Neuronal stem cell (in vitro differentiated cells): ENCODE data around the gene IDH3G.

Source experiments
- DNase-seq: peaks from one replicate; pipeline ENCODE4 v3.0.0-alpha.2; 2013; ENCODE audit warnings: low spot score
- H2AFZ ChIP-seq: one replicate; pipeline ENCODE4 v1.6.1; 2013; ENCODE audit warnings: mild to moderate bottlenecking, low read length, inconsistent platforms
- H2AK5ac ChIP-seq: 2 replicates; pipeline ENCODE4 v1.6.1; 2013; ENCODE audit warnings: low read depth, mild to moderate bottlenecking, inconsistent platforms, low read length, moderate library complexity, mixed read lengths
- H2BK120ac ChIP-seq: 2 replicates; pipeline ENCODE4 v1.6.1; 2013; ENCODE audit warnings: low read depth, mild to moderate bottlenecking, inconsistent platforms, low read length, moderate library complexity, mixed read lengths
- H2BK12ac ChIP-seq: one replicate; pipeline ENCODE4 v1.6.1; 2013; ENCODE audit warnings: low read length, inconsistent platforms
- H2BK15ac ChIP-seq: 2 replicates; pipeline ENCODE4 v1.6.1; 2013; ENCODE audit warnings: mild to moderate bottlenecking, low read length, inconsistent platforms, mixed read lengths
- H2BK5ac ChIP-seq: one replicate; pipeline ENCODE4 v1.6.1; 2013; ENCODE audit warnings: inconsistent platforms, mild to moderate bottlenecking, low read length, moderate library complexity
- H3K14ac ChIP-seq: one replicate; pipeline ENCODE4 v1.6.1; 2013; ENCODE audit warnings: low read length, inconsistent platforms
- H3K18ac ChIP-seq: 2 replicates; pipeline ENCODE4 v1.6.1; 2013; ENCODE audit warnings: low read length, inconsistent platforms
- H3K23ac ChIP-seq: 2 replicates; pipeline ENCODE4 v1.6.1; 2013; ENCODE audit warnings: low read depth, mild to moderate bottlenecking, mixed read lengths, low read length, inconsistent platforms; ENCODE audit not compliant: poor library complexity
- H3K27ac ChIP-seq: replicated peaks from 3 replicates; pipeline ENCODE4 v1.5.1; 2013; ENCODE audit warnings: low read length, inconsistent platforms
- H3K27me3 ChIP-seq, 3 experiments: 2 replicates each; pipeline ENCODE4 v1.6.1; 2013; ENCODE audit warnings: low read length in 3 of 3, mild to moderate bottlenecking in 2 of 3, inconsistent platforms in 1 of 3, low read depth in 1 of 3, mixed read lengths in 1 of 3, moderate library complexity in 1 of 3; ENCODE audit not compliant: control insufficient read depth in 3 of 3, insufficient read depth in 3 of 3
- H3K36me3 ChIP-seq, 2 donors: replicated peaks in 1 of 2; 2 replicates each; pipeline ENCODE4 v1.6.1; 2013; ENCODE audit warnings: low read length in 2 of 2; ENCODE audit not compliant: control insufficient read depth in 2 of 2, insufficient read depth in 2 of 2
- H3K4ac ChIP-seq: 2 replicates; pipeline ENCODE4 v1.6.1; 2013; ENCODE audit warnings: inconsistent platforms, mild to moderate bottlenecking, low read length, moderate library complexity
- H3K4me1 ChIP-seq, 2 donors: 1 replicate in 1 of 2; 2 replicates in 1 of 2; pipeline ENCODE4 v1.6.1; 2013; ENCODE audit warnings: low read length in 2 of 2, low read depth in 1 of 2; ENCODE audit not compliant: control insufficient read depth in 2 of 2, insufficient read depth in 1 of 2
- H3K4me2 ChIP-seq: one replicate; pipeline ENCODE4 v1.6.1; 2013; ENCODE audit warnings: mild to moderate bottlenecking, low read length, inconsistent platforms; ENCODE audit not compliant: insufficient read depth, poor library complexity, severe bottlenecking
- H3K4me3 ChIP-seq, 2 donors: 2 replicates each; pipeline ENCODE4 v1.5.1; 2013; ENCODE audit warnings: low read length in 2 of 2, mild to moderate bottlenecking in 2 of 2, inconsistent platforms in 1 of 2, moderate library complexity in 1 of 2
- H3K79me1 ChIP-seq: one replicate; pipeline ENCODE4 v1.6.1; 2013; ENCODE audit warnings: low read depth, mild to moderate bottlenecking, inconsistent platforms, low read length, moderate library complexity
- H3K9ac ChIP-seq: one replicate; pipeline ENCODE4 v1.6.1; 2013; ENCODE audit warnings: mild to moderate bottlenecking, low read depth, low read length, inconsistent platforms; ENCODE audit not compliant: poor library complexity
- H3K9me3 ChIP-seq, 2 donors: replicated peaks in 1 of 2; 2 replicates each; pipeline versions ENCODE3 to v1.6.1; 2013; ENCODE audit warnings: low read length in 2 of 2, mild to moderate bottlenecking in 2 of 2, inconsistent platforms in 1 of 2, low read depth in 1 of 2, mixed read lengths in 1 of 2, moderate library complexity in 1 of 2; ENCODE audit not compliant: control insufficient read depth in 2 of 2, insufficient read depth in 1 of 2
- H4K8ac ChIP-seq: one replicate; pipeline ENCODE4 v1.6.1; 2013; ENCODE audit warnings: low read depth, mild to moderate bottlenecking, inconsistent platforms, low read length, moderate library complexity
- H4K91ac ChIP-seq: one replicate; pipeline ENCODE4 v1.6.1; 2013; ENCODE audit warnings: low read length, low read depth, mild to moderate bottlenecking, inconsistent platforms; ENCODE audit not compliant: poor library complexity
- WGBS, 2 donors: extraction: QIAGEN DNeasy Blood & Tissue Kit; methylation state at CpG; one replicate each; pipeline ENCODE4 v1.1.7; 2013; ENCODE audit warnings: missing lambda C conversion rate in 2 of 2, mixed read lengths in 1 of 2; ENCODE audit not compliant: insufficient read length in 2 of 2, insufficient replicate concordance in 1 of 2; ENCODE audit errors: extremely low coverage in 2 of 2; 5-methylcytosine and 5-hydroxymethylcytosine counted together

IDH3G gene

DNA sequence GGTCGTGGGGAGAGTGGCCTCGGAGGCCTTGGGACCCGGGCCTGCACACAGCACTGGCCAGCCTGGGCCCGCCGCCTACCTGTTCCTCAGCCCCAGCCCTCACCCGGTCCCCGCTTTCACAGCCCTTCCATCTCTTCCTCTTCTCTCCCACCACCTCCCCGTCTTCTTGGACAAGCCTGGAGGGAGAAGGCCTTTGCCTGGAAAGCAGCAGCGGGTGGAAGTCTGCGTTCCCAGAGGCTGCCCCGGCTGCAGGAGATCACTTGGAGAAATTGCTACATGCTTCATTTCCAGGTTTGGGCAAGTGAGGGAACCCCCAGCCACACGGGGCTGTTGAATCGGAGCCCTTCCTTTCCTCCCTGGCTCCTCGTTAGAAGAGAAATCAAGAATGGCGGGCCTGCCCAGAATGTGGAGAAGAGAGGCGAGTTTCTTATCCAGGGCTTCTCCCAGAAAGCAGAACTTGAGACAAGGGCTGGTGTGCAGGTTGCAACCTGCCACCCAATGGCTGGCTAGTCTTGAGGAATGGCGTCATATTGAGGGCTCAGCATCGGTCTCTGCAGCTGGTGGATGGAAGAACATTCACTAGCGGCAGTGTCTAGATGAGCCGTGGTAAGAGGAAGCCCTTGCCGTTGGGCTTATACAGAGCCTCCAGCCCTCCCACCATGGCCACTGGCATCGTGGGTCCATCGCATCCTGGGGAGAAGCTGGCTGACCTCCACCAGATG, 37.4 kb upstream of the IDH3G start:
- no peak overlapping the region for H2BK12ac ChIP-seq
- peaks cover 0 to 17% (median 11%) of the 10 kb centered on the region in 3 experiments for H3K27me3 ChIP-seq
- no peak overlapping the region for H4K8ac ChIP-seq
- no peaks in the 10 kb centered on the region for H3K9me3 ChIP-seq
- peaks cover 0 to 9% of the 10 kb centered on the region in 2 donors for H3K36me3 ChIP-seq
- H3K18ac ChIP-seq, result peak overlapping the region; percentile 57
- H3K4me3 ChIP-seq, result peak overlapping the region in 1 of 2 donors; percentile 68
- H4K91ac ChIP-seq, result no peak overlapping the region
- H3K4me2 ChIP-seq, result peak overlapping the region; percentile 52
- H3K4ac ChIP-seq, result no peak overlapping the region
- no peak overlapping the region for H3K23ac ChIP-seq
- no peak overlapping the region for H2AK5ac ChIP-seq
- no peak overlapping the region for H2BK120ac ChIP-seq
- no peak for DNase-seq
- no peaks in the 10 kb centered on the region for H3K79me1 ChIP-seq
- no peak overlapping the region for H3K14ac ChIP-seq
- peak overlapping the region; percentile 68 for H2AFZ ChIP-seq
- no peak overlapping the region for H2BK15ac ChIP-seq
- peaks cover 5 to 6% of the 10 kb centered on the region in 2 donors for H3K4me1 ChIP-seq
- H3K9ac ChIP-seq, result no peak overlapping the region
- no peak overlapping the region for H3K27ac ChIP-seq
- no CpG with 5 or more reads among the region's 23 CpGs for WGBS, 2 donors
- H2BK5ac ChIP-seq, result no peak overlapping the region

DNA sequence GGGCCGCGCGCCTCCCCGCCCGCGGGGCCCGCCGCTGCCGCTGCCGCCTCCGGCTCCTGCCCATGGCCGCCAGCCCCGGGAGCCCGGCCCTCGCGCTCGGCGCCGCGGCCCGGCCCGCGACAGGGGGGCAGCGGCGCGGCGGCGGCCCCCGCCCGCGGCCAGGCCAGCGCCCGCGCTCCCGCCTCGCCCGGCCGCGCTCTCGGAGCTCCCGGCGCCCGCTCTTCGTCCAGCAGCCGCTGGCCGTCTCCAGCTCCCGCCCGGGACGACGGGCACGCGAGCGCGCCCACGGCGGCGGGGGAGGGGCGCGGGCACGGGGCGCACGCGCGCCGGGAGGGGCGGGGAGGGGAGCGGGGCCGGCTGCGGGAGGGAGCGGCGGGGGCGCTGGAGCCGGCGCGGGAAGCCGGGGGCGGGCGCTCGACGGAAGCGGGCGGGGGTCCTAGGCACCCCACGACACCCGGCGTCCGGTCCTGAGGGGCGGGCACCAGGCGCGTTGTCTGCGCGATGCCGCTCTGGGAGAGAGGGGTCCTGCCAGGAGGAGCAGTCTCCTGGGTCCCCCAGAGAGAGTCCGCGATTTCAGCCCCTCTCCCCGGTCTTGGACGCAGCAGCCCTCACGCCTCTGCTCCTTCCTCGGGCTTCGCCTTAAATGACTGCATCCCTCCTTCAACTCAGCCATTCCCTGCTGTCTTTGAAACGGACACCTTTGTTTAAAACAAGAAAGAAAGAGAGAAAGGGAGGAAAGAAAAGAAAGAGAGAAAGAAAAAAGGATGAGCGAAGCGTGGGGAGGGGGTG, 36.7 kb upstream of the IDH3G start:
- peak overlapping the region; percentile 19 for H3K18ac ChIP-seq
- H3K36me3 ChIP-seq, result peaks cover 0 to 9% of the 10 kb centered on the region in 2 donors
- no peak overlapping the region for H2BK12ac ChIP-seq
- H3K14ac ChIP-seq, result no peak overlapping the region
- peak overlapping the region; percentile 83 for H3K4me2 ChIP-seq
- no peak overlapping the region for H2AK5ac ChIP-seq
- no peaks in the 10 kb centered on the region for H3K9me3 ChIP-seq
- H3K4ac ChIP-seq, result no peak overlapping the region
- H2BK120ac ChIP-seq, result no peak overlapping the region
- H3K4me1 ChIP-seq, result peaks cover 5 to 6% of the 10 kb centered on the region in 2 donors
- no peak overlapping the region for H3K23ac ChIP-seq
- no peak overlapping the region for H2BK15ac ChIP-seq
- H2AFZ ChIP-seq, result peak overlapping the region; percentile 68
- no peak overlapping the region for H3K27ac ChIP-seq
- no peak overlapping the region for H2BK5ac ChIP-seq
- no CpG with 5 or more reads among the region's 102 CpGs for WGBS, 2 donors
- no peak for DNase-seq
- no peak overlapping the region for H4K91ac ChIP-seq
- no peaks in the 10 kb centered on the region for H3K79me1 ChIP-seq
- H3K27me3 ChIP-seq, result peaks cover 0 to 17% (median 11%) of the 10 kb centered on the region in 3 experiments
- no peak overlapping the region for H3K9ac ChIP-seq
- no peak overlapping the region for H4K8ac ChIP-seq
- peak overlapping the region; percentile 68 to 84 for H3K4me3 ChIP-seq

DNA sequence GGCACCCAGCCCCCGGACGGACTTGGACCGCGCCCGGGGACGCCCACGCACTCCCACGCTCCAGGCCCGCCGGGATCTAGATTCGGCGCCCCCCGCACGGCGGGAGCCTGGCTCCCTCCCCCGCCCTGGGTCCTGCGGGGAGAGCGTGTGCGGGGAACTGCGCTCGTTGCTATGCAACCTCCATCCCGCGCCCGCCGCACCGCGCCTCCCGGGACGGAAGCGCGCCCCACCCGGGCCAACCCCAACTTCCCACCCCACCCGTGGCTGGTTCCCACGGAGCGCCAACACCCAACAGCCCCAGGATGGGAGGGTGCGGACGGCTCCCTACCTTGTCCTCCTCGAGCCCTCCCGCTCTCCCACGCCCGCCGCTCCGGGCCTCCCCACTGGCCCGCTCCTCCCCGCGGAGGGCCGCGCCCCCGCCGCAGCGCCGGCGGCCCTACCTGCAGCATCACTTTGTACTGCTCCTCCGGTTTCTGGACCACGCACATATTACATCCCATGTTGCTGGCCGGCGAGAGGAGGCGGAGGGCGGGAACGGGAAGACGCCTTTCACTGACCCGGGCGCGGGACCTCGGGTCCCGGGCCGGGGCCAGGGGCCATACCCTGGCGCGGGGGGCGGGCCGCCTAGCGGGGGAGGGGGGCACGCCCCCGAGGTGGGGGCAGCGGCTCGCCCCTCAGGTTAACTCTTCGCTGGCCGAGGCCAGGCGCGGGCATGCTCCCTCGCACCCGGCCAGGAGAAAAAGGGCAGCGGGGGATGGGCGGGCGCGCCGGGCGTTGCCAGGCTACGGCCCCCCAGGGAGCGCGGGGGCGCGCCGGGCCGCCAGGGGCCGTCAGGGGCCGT, 35.8 kb upstream of the IDH3G start, which contains the start of gene PDZD4:
Gene PDZD4 (minus strand): TSS at position 746 of the 841 bp plus-strand sequence. CDS start 246 bp downstream, at position 500.
- WGBS, 2 donors, result no CpG with 5 or more reads among the region's 97 CpGs
- Histone ChIP-seq H2BK120ac (no peak within 1 kb of the TSS), H3K4me1 (peaks cover 5 to 6% of the 10 kb centered on the region in 2 donors), H3K4ac (no peak within 1 kb of the TSS), H2AK5ac (no peak within 1 kb of the TSS), H3K27me3 (peaks cover 0 to 19% (median 17%) of the 10 kb centered on the region in 3 experiments), H3K27ac (no peak within 1 kb of the TSS), H2BK5ac (no peak within 1 kb of the TSS), H3K9ac (peak within 1 kb of the TSS; percentile 60), H4K91ac (no peak within 1 kb of the TSS), H3K79me1 (no peaks in the 10 kb centered on the region), H3K4me3 (peak within 1 kb of the TSS; percentile 68 to 84), H3K36me3 (peaks cover 0 to 9% of the 10 kb centered on the region in 2 donors), H3K4me2 (peak within 1 kb of the TSS; percentile 83), H3K23ac (no peak within 1 kb of the TSS), H3K18ac (peak within 1 kb of the TSS; percentile 76), H2AFZ (peak within 1 kb of the TSS; percentile 78), H2BK15ac (no peak within 1 kb of the TSS), H3K14ac (peak within 1 kb of the TSS; percentile 8), H3K9me3 (no peaks in the 10 kb centered on the region), H4K8ac (no peak within 1 kb of the TSS), H2BK12ac (no peak within 1 kb of the TSS)
- no peak for DNase-seq
